22Rv1 (cell line): ENCODE measurements around the gene GPAT3.

Experiments used
- CTCF ChIP-seq: fragments of 450-650 bp; IDR thresholded peaks from 2 replicates; pipeline ENCODE4 v1.5.1; 2017; ENCODE audit warnings: mild to moderate bottlenecking
- ZFX ChIP-seq: fragments of 450-650 bp; IDR thresholded peaks from 2 replicates; pipeline ENCODE4 v1.6.1; 2017; ENCODE audit warnings: antibody characterized with exemption, borderline replicate concordance

- TF ChIP-seq CTCF, result no peak
- TF ChIP-seq ZFX, result no peak
Measured at GRCh38 chr4:83643036-83643435, 107.1 kb downstream of the GPAT3 start.
